HUES6 (cell line): Measurements from ENCODE around the gene FRYL.

Source experiments
- H3K27ac ChIP-seq: 2 replicates; pipeline ENCODE4 v1.7.0; 2013; ENCODE audit warnings: low read depth, mild to moderate bottlenecking, low read length, inconsistent platforms
- H3K27me3 ChIP-seq: 2 replicates; pipeline ENCODE4 v1.6.1; 2013; ENCODE audit warnings: low read length; ENCODE audit not compliant: control insufficient read depth, insufficient read depth
- H3K36me3 ChIP-seq: 2 replicates; pipeline ENCODE4 v1.6.1; 2013; ENCODE audit warnings: low read length; ENCODE audit not compliant: control insufficient read depth, insufficient read depth
- H3K4me1 ChIP-seq: 2 replicates; pipeline ENCODE4 v1.6.1; 2013; ENCODE audit warnings: low read length; ENCODE audit not compliant: control insufficient read depth, insufficient read depth
- H3K4me3 ChIP-seq: 2 replicates; pipeline ENCODE4 v1.5.1; 2013; ENCODE audit warnings: low read depth, low read length
- H3K9ac ChIP-seq: one replicate; pipeline ENCODE4 v1.6.1; 2013; ENCODE audit warnings: mild to moderate bottlenecking, low read length
- H3K9me3 ChIP-seq: 2 replicates; pipeline ENCODE4 v1.6.1; 2013; ENCODE audit warnings: low read depth, low read length; ENCODE audit not compliant: control insufficient read depth, insufficient read depth

The FRYL gene

DNA sequence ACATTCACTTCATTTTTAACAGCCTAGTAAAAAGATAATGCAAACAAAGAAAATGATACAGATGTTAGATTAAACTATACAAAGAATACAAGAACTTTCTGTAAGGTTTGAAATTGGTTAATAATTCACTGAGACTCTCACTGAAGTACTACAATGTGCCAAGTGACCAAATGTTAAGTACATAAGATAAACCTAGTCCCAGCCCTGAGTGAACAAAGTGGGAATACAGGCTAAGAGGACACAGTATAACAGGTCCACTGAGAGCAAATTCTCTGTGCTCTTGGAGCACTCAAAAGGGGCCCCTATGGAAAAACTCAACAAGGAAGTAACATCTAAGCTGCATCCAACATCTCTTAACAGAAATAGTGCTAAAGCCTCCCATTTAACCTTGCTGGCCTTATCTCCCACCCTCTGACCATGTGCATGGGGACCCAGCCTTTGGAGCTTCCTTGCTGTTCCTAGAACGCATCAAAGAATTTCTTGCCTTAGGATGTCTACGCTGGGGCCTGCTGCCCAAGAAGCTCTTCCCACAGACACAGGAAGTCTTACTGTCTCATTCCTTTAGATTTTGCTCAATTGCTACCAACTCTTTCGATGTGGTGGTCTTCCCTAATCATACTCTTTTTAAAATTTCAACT is 176.6 kb downstream of the FRYL start:
- Histone ChIP-seq H3K27ac (no peak overlapping the region), H3K4me3 (no peak overlapping the region)

GRCh38 chr4:48602763-48603162 is 177.3 kb downstream of the FRYL start:
- Histone ChIP-seq H3K4me1 (no peaks in the 10 kb centered on the region), H3K27me3 (no peaks in the 10 kb centered on the region), H3K36me3 (peaks cover 4% of the 10 kb centered on the region; the same call in 1 of the 2 replicates), H3K27ac (no peak overlapping the region), H3K9me3 (no peaks in the 10 kb centered on the region), H3K9ac (no peak overlapping the region), H3K4me3 (no peak overlapping the region)

More for the DNA sequence above, 176.6 kb downstream of the FRYL start:
- no peaks in the 10 kb centered on the region for H3K27me3 ChIP-seq
- peaks cover 4% of the 10 kb centered on the region; the same call in 1 of the 2 replicates for H3K36me3 ChIP-seq
- no peak overlapping the region for H3K9ac ChIP-seq
- H3K4me1 ChIP-seq: no peaks in the 10 kb centered on the region
- no peaks in the 10 kb centered on the region for H3K9me3 ChIP-seq

DNA sequence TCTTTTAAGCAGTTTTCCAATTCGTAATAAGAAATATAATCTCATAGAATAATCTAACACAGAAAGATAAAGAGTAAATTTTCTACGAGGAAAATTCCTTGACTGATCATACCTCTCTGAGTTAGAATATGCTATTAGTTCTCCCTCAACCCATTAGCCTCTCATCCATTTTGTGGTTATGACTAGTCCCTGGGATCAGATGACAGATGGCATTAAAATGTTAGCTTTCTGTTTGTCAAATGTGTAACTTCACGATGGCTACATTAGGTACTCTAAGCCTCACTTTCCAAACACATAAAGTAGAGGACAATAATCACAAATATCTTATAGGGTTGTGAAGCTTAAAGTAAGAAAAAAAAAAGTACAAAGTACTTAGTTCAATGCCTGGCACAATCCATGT is 177.9 kb downstream of the FRYL start:
- no peak overlapping the region for H3K27ac ChIP-seq
- H3K36me3 ChIP-seq: peaks cover 4% of the 10 kb centered on the region; the same call in 1 of the 2 replicates
- H3K9me3 ChIP-seq: no peaks in the 10 kb centered on the region
- H3K4me3 ChIP-seq: no peak overlapping the region
- no peaks in the 10 kb centered on the region for H3K27me3 ChIP-seq
- no peak overlapping the region for H3K9ac ChIP-seq
- no peaks in the 10 kb centered on the region for H3K4me1 ChIP-seq

DNA sequence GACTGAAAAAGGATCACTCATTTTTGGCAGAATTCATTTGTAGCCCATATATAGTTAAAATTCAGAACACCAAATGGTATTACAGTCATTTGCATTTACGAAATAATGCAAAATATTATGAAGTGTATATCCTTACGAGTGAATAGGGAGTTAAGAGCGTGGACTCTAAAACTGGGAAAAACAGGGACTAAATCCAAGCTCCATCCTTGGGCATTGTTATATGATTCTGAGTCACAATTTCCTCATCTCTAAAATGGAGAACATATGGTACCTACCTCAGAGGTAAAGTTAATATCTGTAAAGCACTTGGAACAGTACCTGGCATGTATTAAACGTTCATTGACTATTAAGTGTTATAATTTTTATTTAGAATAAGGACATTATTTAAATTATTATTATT is 183.7 kb downstream of the FRYL start:
- Histone ChIP-seq H3K4me1 (peaks cover 12% of the 10 kb centered on the region; the same call in 1 of the 2 replicates), H3K36me3 (0 out of 2 replicates have a peak, but pooled peaks cover 4% of the 10 kb centered on the region), H3K4me3 (no peak overlapping the region), H3K27ac (no peak overlapping the region), H3K9me3 (no peaks in the 10 kb centered on the region), H3K27me3 (no peaks in the 10 kb centered on the region), H3K9ac (no peak overlapping the region)

- Histone ChIP-seq H3K27me3 (no peaks in the 10 kb centered on the region), H3K9ac (no peak overlapping the region), H3K27ac (no peak overlapping the region), H3K4me1 (peaks cover 12% of the 10 kb centered on the region; the same call in 1 of the 2 replicates), H3K36me3 (peaks cover 18% of the 10 kb centered on the region), H3K9me3 (no peaks in the 10 kb centered on the region), H3K4me3 (no peak overlapping the region)
These were observed 185.9 kb downstream of the FRYL start for GRCh38 chr4:48594180-48594579.

DNA sequence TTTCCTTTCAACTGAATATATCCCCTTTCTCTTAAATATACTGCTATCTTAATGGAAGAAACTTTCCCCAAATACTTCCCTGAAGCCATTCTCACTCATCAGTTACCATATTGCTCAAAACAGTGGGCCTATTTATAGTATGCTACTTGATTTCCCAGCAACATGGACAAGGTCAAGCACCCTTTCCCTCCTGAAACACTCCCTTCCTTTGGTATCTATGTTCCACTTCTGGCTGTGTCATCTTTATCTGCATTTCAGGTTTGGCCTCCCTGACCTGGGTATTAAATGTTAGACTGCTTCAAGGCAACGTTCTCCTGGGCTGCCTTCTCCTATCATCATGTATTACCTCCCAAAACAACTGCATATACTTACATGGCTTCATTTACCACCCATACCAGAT is 188.7 kb downstream of the FRYL start:
- Histone ChIP-seq H3K27ac (no peak overlapping the region), H3K27me3 (no peaks in the 10 kb centered on the region), H3K4me3 (no peak overlapping the region), H3K4me1 (peaks cover 12% of the 10 kb centered on the region; the same call in 1 of the 2 replicates), H3K36me3 (peaks cover 33% of the 10 kb centered on the region), H3K9me3 (no peaks in the 10 kb centered on the region), H3K9ac (no peak overlapping the region)

DNA sequence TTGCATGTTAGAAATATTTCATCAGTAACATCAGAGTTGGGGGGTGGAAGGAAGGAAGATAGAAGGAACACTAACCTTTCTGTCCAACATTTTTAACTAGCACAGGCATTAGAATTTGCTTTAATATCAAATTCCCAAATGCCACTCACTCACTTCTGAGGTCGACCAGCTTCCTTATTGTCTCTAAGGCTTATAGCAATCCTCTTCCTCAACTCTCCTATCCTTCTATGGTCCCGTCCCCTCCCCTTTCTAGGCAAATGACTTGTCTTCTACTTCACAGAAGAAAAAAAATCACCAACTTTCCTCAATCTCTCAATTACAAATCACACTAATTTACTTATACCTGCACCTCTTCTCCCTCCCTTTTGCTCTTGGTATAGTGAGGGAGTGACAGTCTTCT is 189.2 kb downstream of the FRYL start:
- Histone ChIP-seq H3K9me3 (no peaks in the 10 kb centered on the region), H3K4me3 (no peak overlapping the region), H3K27me3 (no peaks in the 10 kb centered on the region), H3K36me3 (peaks cover 38% of the 10 kb centered on the region), H3K4me1 (peaks cover 12% of the 10 kb centered on the region; the same call in 1 of the 2 replicates), H3K27ac (no peak overlapping the region), H3K9ac (no peak overlapping the region)

DNA sequence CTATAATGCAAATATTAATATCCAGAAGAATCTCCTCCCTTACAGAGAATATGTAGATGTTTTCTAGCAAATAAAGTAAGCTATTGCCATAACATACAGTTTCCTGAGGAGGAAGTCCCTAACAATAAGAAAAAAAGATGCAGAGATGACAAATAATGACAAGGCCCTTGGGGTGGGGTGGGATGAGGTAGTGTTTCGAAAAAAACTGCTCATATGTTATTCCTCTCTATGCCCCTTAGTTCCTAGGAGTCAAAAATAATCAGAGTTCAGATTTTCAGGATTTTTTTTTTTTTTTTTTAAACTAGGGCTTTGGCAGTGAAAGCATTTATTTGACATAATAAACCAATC is 191.0 kb downstream of the FRYL start:
- Histone ChIP-seq H3K4me3 (no peak overlapping the region), H3K4me1 (peaks cover 3% of the 10 kb centered on the region; the same call in 1 of the 2 replicates), H3K9ac (no peak overlapping the region), H3K36me3 (peaks cover 55% of the 10 kb centered on the region), H3K9me3 (no peaks in the 10 kb centered on the region), H3K27me3 (no peaks in the 10 kb centered on the region), H3K27ac (no peak overlapping the region)

GRCh38 chr4:48588230-48589097 is 191.6 kb downstream of the FRYL start:
- Histone ChIP-seq H3K4me3 (no peak overlapping the region), H3K9me3 (no peaks in the 10 kb centered on the region), H3K27me3 (no peaks in the 10 kb centered on the region), H3K36me3 (peaks cover 56% of the 10 kb centered on the region), H3K27ac (no peak overlapping the region), H3K4me1 (no peaks in the 10 kb centered on the region), H3K9ac (no peak overlapping the region)

DNA sequence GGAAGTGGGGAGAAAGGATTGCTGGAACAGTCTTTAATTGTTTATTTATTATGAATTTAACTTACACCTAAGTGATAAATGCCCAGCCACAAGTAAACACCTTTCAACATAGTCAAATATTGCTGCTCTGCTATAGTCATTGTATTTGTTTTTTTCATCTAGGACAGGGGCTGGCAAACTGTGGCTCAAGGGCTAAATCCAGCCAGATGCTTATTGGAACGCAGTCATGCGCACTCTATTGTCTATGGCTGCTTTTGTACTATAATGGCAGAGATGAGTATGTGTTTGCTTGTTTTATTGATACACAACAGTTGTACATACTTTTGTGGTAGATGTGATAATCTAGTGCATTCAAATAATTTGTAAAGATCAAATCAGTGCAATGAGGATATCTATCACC is 194.7 kb downstream of the FRYL start:
- H3K36me3 ChIP-seq: peaks cover 72% of the 10 kb centered on the region

More for the DNA sequence above, 194.7 kb downstream of the FRYL start:
- Histone ChIP-seq H3K4me3 (no peak overlapping the region), H3K27me3 (no peaks in the 10 kb centered on the region), H3K9ac (no peak overlapping the region), H3K9me3 (no peaks in the 10 kb centered on the region), H3K27ac (no peak overlapping the region), H3K4me1 (no peaks in the 10 kb centered on the region)
